ENCODE data around the gene PLEKHG3.

PLEKHG3 gene

DNA sequence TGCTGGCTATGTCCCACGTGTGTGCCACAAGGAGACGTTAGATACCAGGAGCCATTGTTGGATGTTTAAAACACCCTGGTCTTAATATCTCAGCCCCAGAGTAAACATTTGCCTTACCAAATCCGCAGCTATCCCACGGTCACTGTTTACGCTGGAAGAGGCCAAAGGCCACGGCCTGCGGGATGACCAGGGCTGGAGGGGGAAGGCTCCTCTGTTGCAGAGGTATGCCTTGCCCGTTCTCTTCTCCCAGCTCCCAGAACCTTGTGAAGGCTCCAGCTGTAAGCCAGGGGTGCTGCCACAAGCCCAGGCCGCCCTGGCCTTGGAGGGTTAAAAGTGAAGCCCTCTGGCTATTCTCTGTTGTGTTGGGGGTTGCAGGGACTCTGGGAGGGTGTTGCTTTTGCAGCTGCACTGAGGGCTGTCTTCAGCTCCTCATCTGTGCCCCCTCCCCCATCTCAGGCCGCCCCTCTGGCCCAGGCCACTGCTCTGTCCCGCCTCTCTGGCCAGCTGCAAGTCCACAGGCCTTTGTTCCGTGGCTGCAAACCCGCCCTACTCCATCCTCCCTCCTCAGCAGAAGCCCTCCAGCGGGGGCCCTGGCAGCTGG is 2.5 kb downstream of the PLEKHG3 start:
- DNase-seq (ENCODE audit: low read depth), result no peak

DNA sequence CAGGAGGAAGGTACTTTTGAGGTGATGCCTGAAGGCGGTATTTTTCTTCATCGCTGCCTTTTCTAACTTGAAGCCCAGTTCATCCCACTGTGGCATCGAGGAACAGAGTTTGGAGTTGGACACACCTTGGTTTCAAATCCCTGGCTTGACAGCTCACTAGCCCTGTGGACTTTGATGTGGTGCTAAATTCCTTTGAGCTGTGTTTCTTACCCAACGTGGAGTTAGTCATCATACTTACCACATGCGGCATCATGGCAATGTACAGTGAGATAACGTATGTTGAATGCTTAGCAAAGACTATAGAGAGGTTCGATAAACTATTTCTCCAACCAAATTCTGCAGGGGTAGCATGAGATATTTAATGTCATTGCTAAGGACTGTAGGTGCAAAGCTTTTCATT is 3.4 kb downstream of the PLEKHG3 start:
- DNase-seq (ENCODE audit: low read depth), result no peak

DNA sequence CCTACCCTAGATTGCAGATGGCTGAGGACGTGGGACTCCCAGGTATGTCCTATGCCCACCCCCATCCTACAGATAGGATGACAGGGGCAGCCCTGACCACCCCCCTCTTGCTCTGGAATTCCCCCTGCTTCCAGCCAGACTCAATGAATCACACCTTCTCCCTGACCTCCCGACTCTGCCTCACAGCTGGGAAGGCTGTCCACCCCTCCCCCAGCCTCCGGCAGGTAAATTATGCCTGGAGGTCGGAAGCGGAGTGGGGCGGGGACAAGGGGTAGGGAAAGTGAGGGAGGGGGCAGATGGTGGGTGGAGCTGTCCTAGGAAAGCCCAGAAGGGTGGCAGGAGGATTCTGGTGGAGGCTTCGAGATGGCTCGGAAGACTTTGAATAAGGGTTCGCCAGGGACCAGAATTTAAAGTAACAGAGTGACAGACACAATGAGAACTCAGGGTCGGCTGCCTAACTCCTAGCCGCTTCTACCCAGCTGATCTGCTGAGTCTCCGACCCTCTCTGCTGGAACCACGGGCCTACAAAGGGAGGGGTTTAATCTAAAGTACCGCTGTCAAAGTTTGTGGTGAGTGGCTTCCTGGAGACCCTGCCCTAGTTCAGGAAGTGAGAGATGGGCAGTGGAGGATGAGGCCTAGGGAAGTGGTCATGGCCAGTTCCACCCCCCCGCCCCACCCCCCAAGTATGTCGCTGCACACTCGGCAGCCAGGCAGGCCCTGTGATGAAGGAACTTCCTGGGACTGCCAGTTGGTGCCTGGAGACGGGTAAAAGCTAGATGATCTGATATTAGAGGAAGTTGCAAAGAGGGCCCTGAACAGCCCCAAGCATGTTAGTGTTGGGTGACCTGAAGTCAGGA is 4.2 kb downstream of the PLEKHG3 start:
- no peak for DNase-seq (ENCODE audit: low read depth)

DNA sequence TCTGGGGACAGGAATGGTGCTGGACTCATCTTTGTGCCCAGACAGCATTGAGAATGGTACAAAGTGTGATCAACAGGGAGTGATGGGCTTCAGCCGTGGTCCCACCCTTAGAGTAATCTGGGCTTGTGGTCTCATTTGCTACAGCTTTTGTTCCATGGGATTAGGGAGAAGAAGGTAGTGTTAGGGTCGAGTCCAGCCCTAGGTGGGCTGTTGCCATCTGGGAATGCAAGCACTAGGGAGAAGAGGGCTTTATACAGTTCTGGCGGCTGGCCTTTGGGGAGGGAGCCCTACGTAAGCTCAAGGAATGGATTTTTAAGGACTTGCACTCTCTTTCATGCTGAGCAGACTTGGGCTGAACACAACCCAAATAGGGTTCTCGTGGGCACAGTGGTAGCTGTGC is 4.9 kb downstream of the PLEKHG3 start:
- no peak for DNase-seq (ENCODE audit: low read depth)

DNA sequence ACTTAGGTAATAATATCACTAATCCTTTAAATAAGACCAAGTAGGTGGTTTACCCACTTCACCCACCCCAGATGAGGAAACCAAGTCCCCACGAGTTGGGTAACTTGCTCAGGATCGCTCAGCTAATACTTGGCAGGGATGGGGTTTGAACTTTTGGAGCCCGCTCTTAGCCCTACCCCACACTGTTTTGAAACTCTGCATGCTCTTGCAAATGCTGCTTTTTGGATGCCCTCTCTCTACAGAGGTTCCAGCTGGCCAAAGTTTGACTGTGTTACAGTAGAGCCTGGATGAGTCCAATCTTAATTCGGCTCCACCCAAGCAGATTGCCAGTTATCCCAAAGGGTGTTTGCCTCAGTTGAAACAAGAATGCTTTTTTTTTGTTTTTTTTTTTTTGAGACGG is 6.8 kb downstream of the PLEKHG3 start:
- DNase-seq (ENCODE audit: low read depth), result no peak

DNA sequence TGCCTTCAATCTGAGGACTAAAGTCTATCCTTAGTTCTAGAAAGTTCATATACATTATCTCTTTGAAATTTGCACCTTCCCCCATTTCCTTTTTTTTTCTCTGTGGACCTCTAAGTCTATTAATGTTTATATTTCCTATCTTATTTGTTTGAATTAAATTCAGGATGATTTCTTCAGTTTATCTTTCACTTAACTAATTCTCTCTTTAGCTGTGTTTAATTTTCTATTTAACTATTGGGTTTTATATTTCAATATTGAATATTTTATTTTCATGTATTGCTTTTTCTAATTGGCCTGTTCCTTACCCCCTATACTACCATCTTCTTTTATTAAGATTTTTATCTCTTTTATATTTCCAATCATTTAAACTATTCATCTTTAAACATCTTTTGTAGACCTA is 9.5 kb downstream of the PLEKHG3 start:
- no peak for DNase-seq (ENCODE audit: low read depth)

DNA sequence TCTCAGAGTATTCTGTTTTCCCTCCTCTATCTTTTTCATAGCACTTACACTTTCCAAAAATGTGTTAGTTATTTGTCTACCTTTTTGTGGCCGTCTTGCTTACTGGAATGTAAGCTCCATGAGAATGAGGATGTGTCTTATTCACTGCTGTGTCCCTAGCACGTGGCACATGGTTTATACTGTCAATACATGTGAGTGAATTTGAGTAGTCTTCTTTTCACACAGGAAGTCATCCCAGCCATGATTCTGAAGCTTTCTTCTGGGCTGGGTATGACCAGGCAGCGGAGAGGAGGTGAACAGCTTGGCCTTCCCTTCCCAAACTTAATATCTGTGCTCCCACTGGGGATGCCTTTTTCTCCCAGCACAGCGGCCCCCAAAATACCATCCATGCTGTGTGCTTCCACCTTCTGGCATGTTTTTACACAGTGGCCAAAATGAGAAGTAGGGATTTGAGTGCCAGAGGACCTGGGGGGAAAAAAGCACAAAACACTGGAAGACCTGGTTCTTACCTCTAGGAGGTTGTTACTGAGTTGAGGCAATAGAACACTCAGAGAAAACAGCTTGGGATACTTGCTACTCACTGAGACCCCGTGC is 10.3 kb downstream of the PLEKHG3 start:
- DNase-seq (ENCODE audit: low read depth), result no peak

DNA sequence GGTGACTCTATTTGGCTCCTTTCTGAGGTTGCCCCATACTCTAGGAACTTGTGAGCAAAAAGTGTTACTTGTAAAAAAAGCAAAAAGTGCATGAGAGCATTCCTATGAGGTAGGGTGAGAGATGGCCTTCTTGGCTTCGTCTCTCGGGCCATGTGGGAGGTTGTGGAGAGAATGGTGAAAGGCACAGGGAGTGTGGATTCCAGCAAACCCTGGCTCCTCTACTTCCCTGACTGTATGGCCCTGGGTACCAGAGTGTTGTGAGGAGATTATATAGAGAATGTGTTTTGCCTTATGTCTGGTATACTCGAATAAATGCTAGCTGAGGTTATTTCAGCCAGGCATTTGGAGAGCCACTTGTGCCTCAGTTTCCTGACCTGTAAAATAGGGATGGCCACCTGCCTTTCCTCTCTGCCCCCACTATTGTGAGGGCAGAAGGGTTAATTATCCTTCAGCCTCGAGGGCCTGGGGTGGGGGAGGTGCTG is 11.0 kb downstream of the PLEKHG3 start:
- no peak for DNase-seq (ENCODE audit: low read depth)

DNA sequence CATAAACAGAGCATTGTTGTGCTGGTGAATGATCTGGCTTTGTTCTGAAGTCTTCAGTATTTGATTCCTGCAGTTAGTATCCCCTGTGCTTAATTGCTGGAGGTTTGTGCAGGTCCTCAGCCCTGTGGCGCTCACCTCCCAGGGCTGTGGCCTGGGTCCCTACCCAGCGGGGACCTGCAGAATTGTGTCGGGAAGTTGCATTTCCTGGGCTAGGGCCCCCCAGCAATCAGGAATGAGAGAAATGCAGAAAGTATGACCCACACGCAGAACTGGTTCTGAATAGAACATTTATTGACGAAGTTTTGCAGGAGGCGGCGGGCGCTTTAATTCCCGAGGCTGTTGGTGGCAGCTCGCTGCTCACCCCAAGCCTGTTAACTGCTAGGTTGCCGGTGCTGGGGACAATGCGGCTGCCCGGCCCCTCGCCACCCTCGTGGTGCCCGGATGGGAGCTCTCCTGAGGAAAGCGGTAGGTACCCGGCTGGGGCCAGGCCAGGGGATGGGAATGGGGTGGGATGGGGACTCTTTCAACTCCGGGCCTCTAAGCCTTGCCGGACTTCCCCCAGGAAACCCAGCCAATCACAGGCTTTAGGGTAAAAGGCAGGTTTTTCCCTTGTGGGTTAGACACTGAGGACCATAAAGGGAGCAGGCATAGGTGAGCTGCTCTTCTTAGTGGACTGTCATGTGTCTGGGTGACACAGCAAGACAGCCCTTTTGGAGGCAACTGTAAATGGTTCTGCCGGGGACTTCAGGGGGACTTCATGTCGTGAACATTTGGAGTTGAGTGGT is 11.6 kb downstream of the PLEKHG3 start:
- DNase-seq (ENCODE audit: low read depth), result no peak

DNA sequence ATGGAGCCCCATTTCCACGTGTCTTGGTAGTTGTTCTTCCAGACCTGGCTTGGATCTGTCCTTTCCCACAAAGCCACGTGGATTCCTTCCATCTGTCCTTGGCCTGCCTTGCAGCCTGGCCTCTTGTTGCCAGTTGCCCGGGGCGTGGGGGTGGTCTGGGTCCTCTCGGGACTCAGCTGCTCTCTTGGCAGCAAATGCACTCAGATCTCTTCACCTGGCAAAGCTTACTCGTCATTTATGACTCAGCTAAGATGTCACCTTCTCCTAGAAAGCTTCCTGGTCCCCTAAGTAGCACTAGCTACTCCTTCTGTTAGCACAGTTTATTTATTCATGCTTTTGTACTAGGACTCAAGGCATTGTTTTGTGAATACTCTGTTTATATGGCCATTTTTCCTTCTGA is 13.6 kb downstream of the PLEKHG3 start:
- no peak for DNase-seq (ENCODE audit: low read depth)

DNA sequence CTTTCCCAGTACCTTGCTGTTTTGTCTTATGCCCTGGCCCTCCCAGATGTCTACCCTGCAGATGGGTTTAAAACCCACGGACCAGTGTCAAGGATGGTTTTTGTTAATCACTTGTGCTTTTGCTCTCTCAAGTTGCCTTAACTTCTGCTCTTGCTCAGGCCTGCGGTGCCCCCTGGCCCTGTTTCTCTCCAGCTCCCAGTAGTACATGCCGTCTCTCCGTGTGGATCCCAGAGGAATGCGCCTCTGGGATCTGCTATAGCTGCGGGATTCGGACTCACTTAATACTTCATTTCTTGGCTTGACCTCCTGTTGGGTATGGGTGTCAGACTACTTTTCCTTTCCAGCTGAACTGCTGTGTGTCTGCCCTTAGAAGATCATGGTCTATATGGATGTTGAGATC is 14.5 kb downstream of the PLEKHG3 start:
- no peak for DNase-seq (ENCODE audit: low read depth)

DNA sequence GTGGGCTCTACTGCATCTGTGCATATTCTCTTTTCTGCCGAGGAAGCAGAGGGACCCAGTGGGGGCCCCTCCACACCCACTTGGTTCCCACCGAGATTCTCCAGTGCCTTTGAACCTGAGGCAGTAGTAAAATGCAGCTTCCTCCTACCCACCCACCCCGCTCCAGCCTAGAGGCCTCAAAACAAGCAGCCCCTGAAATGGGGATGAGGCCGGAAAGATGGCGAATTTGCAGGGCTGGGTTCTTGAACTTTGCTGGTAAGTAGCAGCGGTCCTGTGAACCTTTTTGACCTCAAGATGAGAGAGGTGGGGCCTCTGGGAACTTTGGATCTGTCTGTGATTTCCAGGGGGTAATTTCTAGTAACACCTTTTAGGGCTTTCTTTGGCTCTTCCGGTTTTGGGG is 15.4 kb downstream of the PLEKHG3 start:
- no peak for DNase-seq (ENCODE audit: low read depth)

DNA sequence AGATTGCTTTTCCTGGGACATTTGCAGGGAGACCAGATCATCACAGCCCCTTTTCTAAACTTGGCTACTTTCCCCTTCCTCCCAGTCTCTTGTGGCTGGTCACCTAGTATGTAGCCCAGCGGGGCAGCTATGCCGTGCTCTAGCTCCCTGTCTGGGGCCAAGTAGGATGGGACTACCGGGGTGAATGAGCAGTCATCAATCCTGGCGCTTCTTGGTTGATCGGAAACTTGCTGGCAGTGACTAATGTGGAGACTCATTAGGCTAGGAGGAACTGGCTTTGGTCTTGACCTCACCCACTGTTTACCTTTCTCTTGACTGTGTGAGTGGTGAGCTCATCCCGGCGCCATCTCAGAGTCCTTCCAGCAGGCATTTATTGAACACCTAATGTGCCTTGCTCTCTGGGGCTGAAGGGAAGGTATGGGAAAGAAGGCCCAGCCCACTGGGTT is 15.9 kb downstream of the PLEKHG3 start:
- DNase-seq (ENCODE audit: low read depth), result no peak

DNA sequence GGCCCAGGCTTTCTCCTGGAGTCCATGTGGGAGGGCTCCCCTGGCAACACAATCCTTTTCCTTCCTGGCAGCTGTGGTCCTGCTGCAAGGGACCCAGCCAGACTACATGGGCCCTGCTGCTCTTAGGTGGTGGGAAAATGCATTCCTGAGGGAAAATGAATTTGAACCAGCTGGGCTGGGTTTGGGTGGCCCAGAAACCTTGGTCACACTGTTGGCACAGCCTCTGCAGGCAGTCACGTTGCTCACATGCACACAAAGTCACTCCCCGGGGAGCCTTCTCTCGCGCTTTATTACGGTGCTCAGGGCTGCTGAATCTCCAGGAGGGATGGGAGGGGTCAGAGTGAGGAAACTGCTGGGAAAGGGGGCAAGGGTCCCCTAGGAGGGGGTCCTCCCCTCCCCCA is 17.2 kb downstream of the PLEKHG3 start:
- DNase-seq (ENCODE audit: low read depth), result no peak

DNA sequence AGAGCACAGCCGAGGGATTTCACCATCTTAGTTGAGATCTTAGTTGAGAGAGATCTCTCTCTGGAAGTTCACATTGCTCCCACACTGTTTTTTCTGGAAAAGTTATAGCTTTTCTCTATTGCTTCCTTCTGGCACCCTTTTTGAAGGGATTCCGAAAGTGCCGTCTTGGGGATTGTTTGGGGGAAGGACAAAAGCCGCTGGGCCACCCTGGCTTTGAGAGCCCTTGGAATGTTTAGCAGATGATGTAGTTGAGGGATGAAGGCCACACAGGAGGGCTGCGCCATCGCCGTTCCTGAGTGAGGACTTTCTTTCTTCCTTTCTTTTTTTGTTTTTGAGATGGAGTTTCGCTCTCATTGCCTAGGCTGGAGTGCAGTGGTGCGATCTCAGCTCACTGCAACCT is 17.7 kb downstream of the PLEKHG3 start:
- DNase-seq (ENCODE audit: low read depth), result no peak

DNA sequence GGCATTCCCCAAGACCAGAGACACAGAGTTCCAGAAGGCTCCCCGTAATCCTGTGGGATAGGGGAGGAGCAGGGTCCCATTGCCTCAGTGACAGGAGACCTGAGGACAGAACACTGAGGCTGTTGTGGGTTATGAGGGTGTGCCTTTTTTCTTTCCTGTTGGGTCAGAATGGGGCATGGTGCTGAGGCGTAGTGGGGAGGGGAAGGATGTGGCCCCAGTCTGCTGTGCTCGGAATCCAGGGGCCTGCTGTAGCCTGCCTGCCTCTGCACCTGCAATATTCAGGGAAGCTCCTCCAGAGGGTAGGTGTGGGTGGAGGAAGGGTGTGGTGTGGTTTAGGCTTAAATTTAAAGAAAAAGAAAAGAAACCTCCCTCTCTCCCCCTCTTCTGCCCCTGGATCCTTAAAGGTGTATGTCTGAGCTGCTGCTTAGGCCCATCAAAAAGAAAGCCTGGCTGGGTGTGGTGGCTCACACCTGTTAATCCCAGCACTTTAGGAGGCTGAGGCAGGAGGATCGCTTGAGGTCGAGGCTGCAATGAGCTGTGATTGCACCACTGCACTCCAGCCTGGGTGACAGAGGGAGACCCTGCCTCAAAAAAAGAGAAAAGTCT is 18.7 kb downstream of the PLEKHG3 start:
- no peak for DNase-seq (ENCODE audit: low read depth)

DNA sequence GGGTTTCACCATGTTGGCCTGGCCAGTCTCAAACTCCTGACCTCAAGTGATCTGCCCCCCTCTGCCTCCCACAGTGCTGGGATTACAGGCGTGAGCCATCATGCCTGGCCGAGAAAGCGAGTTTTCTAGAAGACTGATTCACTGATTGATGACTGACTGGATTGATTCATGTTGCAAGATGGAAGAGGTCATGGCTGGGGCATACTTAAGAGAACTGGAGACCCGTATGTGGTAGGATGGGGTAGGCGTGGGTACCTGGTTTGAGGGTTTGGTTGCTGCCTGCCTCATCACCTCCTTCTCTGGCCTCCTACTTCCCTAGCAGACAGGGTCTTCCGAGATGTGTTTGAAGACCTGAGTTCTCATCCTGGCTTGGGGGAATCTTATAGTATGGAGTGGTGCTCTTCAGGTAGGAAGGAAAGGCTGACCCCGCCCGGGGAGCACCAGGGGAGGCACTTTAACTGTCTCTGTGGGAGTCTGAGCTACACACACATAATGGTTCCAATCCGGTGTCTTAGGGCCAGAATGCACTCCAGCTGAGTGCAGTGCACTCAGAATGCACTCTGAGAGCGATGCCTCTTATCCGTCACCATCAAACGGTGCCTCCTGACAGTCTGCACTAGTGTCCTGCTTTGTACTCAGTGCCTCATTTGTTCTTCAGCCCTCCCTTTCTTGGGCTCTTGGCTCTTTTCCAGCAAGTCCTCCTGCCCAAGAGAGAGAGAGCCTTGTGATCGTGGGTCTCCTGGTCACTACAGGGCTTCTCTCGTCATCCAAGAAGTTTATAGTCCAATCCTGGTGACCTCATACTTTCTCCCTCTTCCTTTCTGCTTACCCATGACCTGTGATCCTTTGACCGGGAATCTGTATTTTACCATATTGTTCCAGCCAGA is 19.7 kb downstream of the PLEKHG3 start:
- DNase-seq (ENCODE audit: low read depth), result no peak

DNA sequence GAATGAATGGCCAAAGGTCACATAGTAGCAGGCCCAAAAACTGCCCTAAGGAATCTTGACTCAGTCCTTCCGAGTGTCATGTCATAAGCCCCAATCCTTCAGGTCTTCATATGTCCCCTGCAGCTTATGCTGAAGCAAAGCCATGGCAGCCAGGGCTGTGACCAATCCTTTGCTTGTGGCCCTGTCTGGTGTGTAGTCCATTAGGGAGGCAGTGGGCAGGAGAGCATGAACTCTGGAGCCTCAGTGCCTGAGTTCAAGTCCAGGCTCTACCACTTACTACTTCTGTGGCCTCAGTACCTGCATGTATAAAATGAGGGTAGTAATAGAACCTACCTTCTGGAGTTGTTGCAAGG is 20.3 kb downstream of the PLEKHG3 start:
- no peak for DNase-seq (ENCODE audit: low read depth)

DNA sequence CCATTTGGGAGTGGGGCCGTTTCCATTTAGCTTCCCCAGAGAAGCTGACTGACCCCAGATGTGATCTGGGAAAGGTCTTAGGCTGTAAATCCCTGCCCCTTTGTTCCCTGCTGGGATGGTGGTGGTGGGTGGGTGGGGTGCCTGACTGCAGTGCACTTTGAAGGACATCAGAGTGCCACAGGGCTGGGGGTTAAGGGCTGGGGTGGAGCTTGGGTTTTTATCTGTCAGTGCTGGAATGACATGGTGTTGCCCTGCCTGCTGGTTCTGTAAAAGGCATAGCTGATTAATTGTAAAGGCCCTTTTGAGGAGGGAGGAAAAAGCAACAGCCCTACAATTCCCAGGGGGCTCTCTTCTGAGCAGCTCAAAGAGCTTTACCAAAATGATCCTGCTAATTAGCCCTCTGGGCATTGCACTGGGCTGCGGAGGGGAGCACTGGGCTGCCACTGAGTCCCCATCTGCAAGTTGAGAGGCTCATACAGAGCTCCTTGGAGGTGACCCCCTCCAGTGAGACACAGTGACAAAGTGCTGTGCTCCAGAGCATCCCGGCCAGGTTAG is 21.1 kb downstream of the PLEKHG3 start:
- no peak for DNase-seq (ENCODE audit: low read depth)

DNA sequence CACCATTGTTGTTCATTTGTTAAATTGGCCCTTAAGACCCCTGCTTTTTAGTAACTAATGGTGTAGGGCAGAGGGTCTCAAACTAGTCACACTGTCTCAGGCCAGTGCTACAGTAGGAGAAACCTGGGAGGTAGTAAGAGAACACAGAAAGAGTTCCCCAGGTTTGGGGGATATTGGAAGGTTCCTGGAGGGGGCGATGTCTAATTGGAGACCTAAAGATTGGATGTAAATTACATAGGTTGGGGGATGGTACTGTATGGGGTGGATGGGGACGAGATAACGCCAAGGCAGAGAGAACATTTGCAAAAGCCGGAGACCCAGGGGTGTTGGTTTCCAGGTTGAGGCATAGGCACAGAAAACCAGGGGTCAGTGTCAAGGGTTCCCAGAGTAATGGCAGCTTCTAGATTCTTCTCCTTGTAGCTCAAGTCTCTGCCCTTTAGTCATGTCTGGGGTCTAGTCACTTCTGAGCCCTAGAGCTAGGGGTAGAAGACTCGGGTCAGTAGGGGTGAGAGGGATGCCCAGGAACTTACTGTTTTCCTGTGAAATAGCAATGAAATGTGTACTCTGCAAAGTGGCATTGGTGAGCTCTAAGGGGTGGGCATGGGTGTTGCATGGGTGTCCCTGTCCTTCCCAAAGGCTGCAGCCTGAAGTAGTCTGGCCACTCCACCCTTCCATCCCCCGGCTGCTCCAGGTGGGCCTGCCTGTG is 21.8 kb downstream of the PLEKHG3 start:
- DNase-seq (ENCODE audit: low read depth), result no peak
